Camera-type eye (tissue), 1 donor: ENCODE data around the gene PTPRH. TPM values are rescaled to one million over a fixed set of nuclear protein-coding genes. Genes with fewer than 3 reads are reported as not detected.

Experiments used
- total RNA-seq: library from RNA; depleted of rRNA; stranded (reverse); fragments of >200 nt; gene quantifications from one replicate; pipeline ENCODE4 v1.2.3, GENCODE V29; 2014

PTPRH gene
- 6.1 TPM for total RNA-seq

GRCh38 chr19:55208880-55209692 lies at the start of gene PTPRH:
Gene PTPRH, minus strand, starts transcription at chr19:55209501. Its CDS starts 68 bp downstream, at chr19:55209433.

GRCh38 chr19:55228403-55229031 lies 19.2 kb upstream of the PTPRH start, which contains the start of gene TMEM86B:
Gene TMEM86B, minus strand, starts transcription at chr19:55228763. Its CDS starts 22 bp downstream, at chr19:55228741.

GRCh38 chr19:55179606-55180484 lies 29.5 kb downstream of the PTPRH start, which contains the start of gene SYT5:
Gene SYT5, minus strand, starts transcription at chr19:55180289. Its CDS starts 1,248 bp downstream, at chr19:55179041.

GRCh38 chr19:55166530-55167268 lies 42.6 kb downstream of the PTPRH start, which contains the start of gene DNAAF3:
Gene DNAAF3, minus strand, starts transcription at chr19:55166613. Its CDS starts 200 bp downstream, at chr19:55166413.

GRCh38 chr19:55157064-55157908 lies 52.0 kb downstream of the PTPRH start, which contains the start of gene TNNI3:
Gene TNNI3, minus strand, starts transcription at chr19:55157732. Its CDS starts 143 bp downstream, at chr19:55157589.

GRCh38 chr19:55149078-55150003 lies 60.0 kb downstream of the PTPRH start, which contains the start of gene TNNT1:
Gene TNNT1, minus strand, starts transcription at chr19:55149206. Its CDS starts 2,049 bp downstream, at chr19:55147157.

Other genes with a start within 250 kb of the PTPRH start
- gene NLRP2, start 243.1 kb downstream of the PTPRH start, total RNA-seq: 11.2 TPM
- 0.49 TPM for gene GP6, start 171.2 kb downstream of the PTPRH start, total RNA-seq
- gene RDH13, start 146.4 kb downstream of the PTPRH start, total RNA-seq: 24.2 TPM
- 8.7 TPM for gene EPS8L1, start 133.6 kb downstream of the PTPRH start, total RNA-seq
- gene PPP1R12C, start 91.9 kb downstream of the PTPRH start, total RNA-seq: 53.9 TPM
- 49.5 TPM for gene TNNT1, start 60.3 kb downstream of the PTPRH start, total RNA-seq
- 2.1 TPM for gene TNNI3, start 51.8 kb downstream of the PTPRH start, total RNA-seq
- gene DNAAF3, start 42.9 kb downstream of the PTPRH start, total RNA-seq: 2.0 TPM
- 16.4 TPM for gene SYT5, start 29.2 kb downstream of the PTPRH start, total RNA-seq
- 1.1 TPM for gene TMEM86B, start 19.3 kb upstream of the PTPRH start, total RNA-seq
- 30.6 TPM for gene PPP6R1, start 49.5 kb upstream of the PTPRH start, total RNA-seq
- 31.0 TPM for gene HSPBP1, start 70.6 kb upstream of the PTPRH start, total RNA-seq
- gene BRSK1, start 74.5 kb upstream of the PTPRH start, total RNA-seq: 32.5 TPM
- gene TMEM150B, start 115.8 kb upstream of the PTPRH start, total RNA-seq: 1.1 TPM
- gene KMT5C, start 130.4 kb upstream of the PTPRH start, total RNA-seq: 40.3 TPM
- 0.60 TPM for gene COX6B2, start 145.2 kb upstream of the PTPRH start, total RNA-seq
- not detected for gene GARIN5B, start 153.8 kb upstream of the PTPRH start, total RNA-seq
- gene IL11, start 161.0 kb upstream of the PTPRH start, total RNA-seq: 1.1 TPM
- not detected for gene TMEM190, start 167.3 kb upstream of the PTPRH start, total RNA-seq
- gene TMEM238, start 174.8 kb upstream of the PTPRH start, total RNA-seq: 0.99 TPM
- 472 TPM for gene RPL28, start 176.4 kb upstream of the PTPRH start, total RNA-seq
- 21.2 TPM for gene UBE2S, start 198.3 kb upstream of the PTPRH start, total RNA-seq
- 1.5 TPM for gene SHISA7, start 233.8 kb upstream of the PTPRH start, total RNA-seq